Measurements from ENCODE around the gene IQSEC1. TPM values are rescaled to one million over a fixed set of nuclear protein-coding genes. Genes with fewer than 3 reads are reported as not detected.

Gene IQSEC1
- total and polyA plus RNA-seq, 9 of the 15 experiments (the other 6 are each of a cell fraction or from before 2014, with no cell fraction given): 0.56 to 39.0 (median 6.8) TPM

- TF ChIP-seq UBTF (IDR thresholded peaks at IDR 0.05; ENCODE audit: borderline replicate concordance in 1 of 2, low read depth in 2 of 2, low read length in 2 of 2) (peak; percentile 96 to 97), BCL6 (CRISPR knock-in tag; IDR thresholded peaks at IDR 0.05) (no peak), ZC3H11A (IDR thresholded peaks at IDR 0.05; ENCODE audit: low read depth, low read length) (no peak), PRPF4 (IDR thresholded peaks at IDR 0.05; ENCODE audit: insufficient read depth, low read depth, low read length, poor library complexity, severe bottlenecking) (peak; percentile 67), DDX20 (tag; IDR thresholded peaks at IDR 0.05; ENCODE audit: low read depth) (no peak), ZNF444 (CRISPR knock-in tag; IDR thresholded peaks at IDR 0.05) (no peak), ZSCAN32 (CRISPR knock-in tag; IDR thresholded peaks at IDR 0.05) (no peak), ZNF354B (CRISPR knock-in tag; IDR thresholded peaks at IDR 0.05) (no peak), RB1 (IDR thresholded peaks at IDR 0.05; ENCODE audit: low read depth) (peak; percentile 99), CBX1 (IDR thresholded peaks at IDR 0.05; ENCODE audit: low read depth) (peak; percentile 98), ARID2 (IDR thresholded peaks at IDR 0.05) (0 out of 2 replicates have a peak, but pooled peaks have one; percentile 36), ZNF764 (CRISPR knock-in tag; IDR thresholded peaks at IDR 0.05; ENCODE audit: low read depth) (no peak), SMARCA4 (IDR thresholded peaks at IDR 0.05) (peak; percentile 12; the same call in 1 of the 2 replicates), ZNF212 (CRISPR knock-in tag; IDR thresholded peaks at IDR 0.05) (no peak), MCM2 (IDR thresholded peaks at IDR 0.05; ENCODE audit: low read depth) (no peak), TBP (optimal IDR thresholded peaks at IDR 0.05; ENCODE audit: low read depth, low read length) (peak; percentile 72), THRA (IDR thresholded peaks at IDR 0.05) (no peak), FOXA1 (IDR thresholded peaks at IDR 0.05; ENCODE audit: borderline replicate concordance) (no peak), POU5F1 (IDR thresholded peaks at IDR 0.05; ENCODE audit: borderline replicate concordance, low read depth, low read length, partially characterized antibody) (no peak), HNRNPL (IDR thresholded peaks at IDR 0.05; ENCODE audit: low read depth, low read length) (peak; percentile 74; the same call in 1 of the 2 replicates), NCOA1 (IDR thresholded peaks at IDR 0.05; ENCODE audit: low read depth) (peak; percentile 49; the same call in 1 of the 2 replicates), SRSF3 (IDR thresholded peaks at IDR 0.05; ENCODE audit: insufficient read depth, low read length) (no peak), EWSR1 (IDR thresholded peaks at IDR 0.05; ENCODE audit: borderline replicate concordance, low read depth, partially characterized antibody) (no peak), MCM5 (IDR thresholded peaks at IDR 0.05; ENCODE audit: low read depth) (no peak), ZFP91 (CRISPR knock-in tag; IDR thresholded peaks at IDR 0.05) (0 out of 2 replicates have a peak, but pooled peaks have one; percentile 47)
Observed at GRCh38 chr3:12994607-12995388, 78.4 kb downstream of the IQSEC1 start (continued).
